Stimulated activated CD8-positive, alpha-beta memory T cell treated with anti-CD3 and anti-CD28 coated beads, Interleukin-4, amount 100 ng/mL, for 4 hours (primary cell): ENCODE data around the gene MAGEC3.

Experiments
- DNase-seq, 2 donors: peaks; one replicate each; pipeline ENCODE4 v3.0.0-alpha.2; 2020; ENCODE audit warnings: low read depth in 2 of 2, low spot score in 1 of 2

MAGEC3 gene

DNA sequence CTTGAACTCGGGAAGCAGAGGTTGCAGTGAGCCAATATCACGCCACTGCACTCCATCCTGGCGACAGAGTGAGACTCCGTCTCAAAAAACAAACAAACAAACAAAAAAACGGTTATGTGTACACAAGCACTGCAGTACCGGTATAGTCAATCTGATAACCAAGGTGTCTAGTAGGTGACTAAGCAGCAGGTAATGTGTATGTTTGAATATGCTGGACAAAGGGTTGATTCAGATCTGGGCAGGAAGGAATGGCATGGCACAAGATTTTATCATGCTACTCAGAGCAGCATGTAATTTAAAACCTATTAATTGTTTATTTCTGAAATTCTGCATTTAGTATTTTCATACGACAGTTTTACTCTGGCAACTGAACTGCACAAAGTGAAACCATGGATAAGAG is 107.3 kb downstream of the MAGEC3 start:
- DNase-seq: no peak

DNA sequence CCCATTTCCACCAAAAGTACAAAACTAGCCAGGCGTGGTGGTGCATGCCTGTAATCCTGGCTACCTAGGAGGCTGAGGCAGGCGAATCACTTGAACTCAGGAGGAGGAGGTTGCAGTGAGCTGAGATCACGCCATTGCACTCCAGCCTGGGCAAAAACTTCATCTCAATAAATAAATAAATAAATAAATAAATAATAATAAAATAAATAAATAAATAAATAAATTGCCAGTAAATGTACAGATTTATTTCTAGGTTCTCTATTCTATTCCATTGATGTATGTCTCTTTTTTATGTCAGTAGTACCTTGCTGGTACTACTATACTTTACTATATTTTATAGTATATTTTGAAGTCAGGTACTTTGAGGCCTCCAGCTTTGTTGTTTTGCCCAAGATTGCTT is 109.2 kb downstream of the MAGEC3 start:
- no peak for DNase-seq
